Retina (tissue), 1 donor: ENCODE results near the gene CTCFL.
"Not testable (repeated sequence)": the region's sequence is repeated elsewhere in the genome, so short reads cannot be mapped to it uniquely, and the experiment has no call there.

Source experiments
- DNase-seq: peaks from one replicate; pipeline ENCODE4 v3.0.0-alpha.2; 2016

CTCFL gene

GRCh38 chr20:57479196-57479595 is 45.7 kb downstream of the CTCFL start:
- no peak for DNase-seq

GRCh38 chr20:57478176-57478575 is 46.8 kb downstream of the CTCFL start:
- DNase-seq: no peak

- DNase-seq: no peak
Measured at GRCh38 chr20:57476641-57477461, 48.1 kb downstream of the CTCFL start.

GRCh38 chr20:57476084-57476526 is 48.8 kb downstream of the CTCFL start:
- DNase-seq: no peak

DNA sequence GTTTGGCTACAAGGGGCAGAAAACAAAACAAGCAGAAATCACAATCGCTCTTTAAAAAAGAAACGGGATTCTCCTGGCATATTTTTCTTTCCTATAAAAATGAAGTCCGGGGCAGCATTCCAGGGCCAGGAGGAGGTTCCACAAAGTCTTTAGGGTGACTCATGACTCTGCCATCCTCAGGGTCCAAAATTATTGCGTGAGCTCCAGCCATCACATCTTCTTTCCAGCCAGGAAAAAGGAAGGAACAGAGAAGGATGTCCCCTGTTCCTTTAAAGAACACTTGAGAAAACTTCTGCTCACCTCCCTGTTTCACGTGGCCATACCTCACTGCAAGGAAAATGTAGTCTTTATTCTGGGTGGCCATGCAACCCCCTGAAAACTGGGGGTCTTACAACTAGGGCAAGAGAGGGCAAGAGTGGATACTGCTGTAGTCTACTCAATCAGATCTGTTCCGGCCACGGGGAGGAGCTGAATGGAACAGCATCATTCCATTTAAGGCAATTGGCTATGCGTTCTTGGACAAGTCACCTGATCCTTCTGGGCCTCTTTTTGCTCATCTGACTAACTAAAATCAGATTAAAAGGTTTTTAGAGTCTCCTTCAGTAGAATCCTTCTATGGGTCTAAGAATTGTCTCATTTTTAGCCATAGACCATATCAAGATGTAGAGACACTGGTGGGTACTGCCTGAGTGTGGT is 49.4 kb downstream of the CTCFL start:
- no peak for DNase-seq

DNA sequence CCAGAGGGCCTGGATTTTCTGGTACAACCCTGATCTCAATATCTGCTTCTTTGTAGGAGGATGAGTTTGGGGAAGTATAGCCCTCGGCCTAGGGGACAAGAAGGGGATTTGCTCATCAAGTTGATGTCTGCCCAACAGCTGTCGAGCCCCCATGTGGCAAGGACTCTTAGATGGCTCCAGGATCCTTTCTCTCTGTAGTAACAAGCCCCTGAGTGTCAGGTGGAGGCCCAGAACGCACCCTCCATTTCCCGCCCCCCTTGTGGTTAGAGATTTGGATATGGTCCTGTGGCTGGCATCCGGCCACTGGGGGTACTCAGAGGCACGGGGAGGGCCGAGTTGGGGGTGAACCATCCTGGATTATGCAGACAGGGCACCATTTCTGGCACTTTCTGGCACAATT is 50.1 kb downstream of the CTCFL start:
- DNase-seq: no peak

DNA sequence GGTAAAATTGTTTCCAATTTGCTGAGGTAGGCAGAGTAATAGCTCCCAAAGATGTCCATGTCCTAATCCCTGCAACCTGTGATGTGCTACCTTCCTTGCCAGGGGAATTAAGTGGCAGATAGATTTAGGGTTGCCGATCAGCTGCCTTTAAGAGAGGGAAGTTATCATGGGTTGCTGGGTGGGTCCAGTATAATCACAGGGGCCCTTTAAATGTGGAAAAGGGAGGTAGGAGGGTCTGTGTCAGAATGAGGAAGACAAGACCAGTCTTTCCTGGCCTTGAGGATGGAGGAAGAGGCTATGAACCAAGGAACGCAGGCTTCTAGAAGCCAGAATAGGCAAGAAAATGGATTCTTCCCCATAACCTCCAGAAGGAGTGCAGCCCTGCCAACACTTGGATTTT is 50.7 kb downstream of the CTCFL start:
- DNase-seq: no peak

DNA sequence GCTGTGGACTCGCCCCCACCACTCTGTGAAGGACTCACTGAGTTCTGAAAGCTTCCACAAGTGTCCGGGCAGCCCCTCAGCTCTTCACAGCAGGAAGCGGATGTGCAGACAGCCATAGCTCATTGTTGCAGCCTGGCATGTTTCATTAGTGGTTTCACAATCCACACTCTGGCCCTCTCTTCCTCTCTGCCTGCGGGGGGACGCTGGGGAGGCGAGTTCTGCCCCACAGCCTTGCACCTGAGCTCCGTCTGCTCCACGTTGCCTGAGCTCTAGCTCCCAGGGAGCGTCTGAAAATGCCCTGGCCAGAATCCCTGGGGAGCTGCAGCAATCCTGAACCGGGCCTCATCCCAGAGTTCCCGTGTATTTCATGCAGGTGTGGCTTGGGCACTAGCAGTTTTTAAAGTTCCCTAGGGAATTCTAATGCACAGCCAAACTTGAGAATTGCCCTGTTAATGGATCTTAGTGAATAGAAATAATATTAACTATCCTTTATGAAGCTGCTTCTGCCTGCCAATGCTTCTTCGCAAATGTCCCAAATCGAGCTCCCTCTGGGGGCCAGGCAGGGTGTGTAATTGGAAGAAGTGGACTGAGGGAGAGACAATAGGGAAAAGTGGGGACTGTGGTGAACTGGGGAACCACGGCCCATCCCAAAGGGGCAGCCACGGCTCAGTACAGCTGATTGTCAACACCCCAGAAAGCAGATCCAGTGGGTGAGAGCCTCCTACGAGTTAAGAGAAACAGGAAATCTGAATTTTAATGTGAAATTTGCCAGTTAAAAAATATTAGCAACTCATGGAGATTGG is 51.5 kb downstream of the CTCFL start:
- DNase-seq: peak; percentile 56

GRCh38 chr20:57472474-57472873 is 52.5 kb downstream of the CTCFL start:
- not testable (repeated sequence) for DNase-seq

GRCh38 chr20:57471496-57472372 is 53.2 kb downstream of the CTCFL start:
- no peak for DNase-seq

- DNase-seq: no peak
Measured at GRCh38 chr20:57470666-57471495, 54.1 kb downstream of the CTCFL start.

- DNase-seq: peak; percentile 48
Measured at GRCh38 chr20:57470212-57470522, 54.8 kb downstream of the CTCFL start.

- no peak for DNase-seq
Measured at GRCh38 chr20:57469418-57470211, 55.3 kb downstream of the CTCFL start.

DNA sequence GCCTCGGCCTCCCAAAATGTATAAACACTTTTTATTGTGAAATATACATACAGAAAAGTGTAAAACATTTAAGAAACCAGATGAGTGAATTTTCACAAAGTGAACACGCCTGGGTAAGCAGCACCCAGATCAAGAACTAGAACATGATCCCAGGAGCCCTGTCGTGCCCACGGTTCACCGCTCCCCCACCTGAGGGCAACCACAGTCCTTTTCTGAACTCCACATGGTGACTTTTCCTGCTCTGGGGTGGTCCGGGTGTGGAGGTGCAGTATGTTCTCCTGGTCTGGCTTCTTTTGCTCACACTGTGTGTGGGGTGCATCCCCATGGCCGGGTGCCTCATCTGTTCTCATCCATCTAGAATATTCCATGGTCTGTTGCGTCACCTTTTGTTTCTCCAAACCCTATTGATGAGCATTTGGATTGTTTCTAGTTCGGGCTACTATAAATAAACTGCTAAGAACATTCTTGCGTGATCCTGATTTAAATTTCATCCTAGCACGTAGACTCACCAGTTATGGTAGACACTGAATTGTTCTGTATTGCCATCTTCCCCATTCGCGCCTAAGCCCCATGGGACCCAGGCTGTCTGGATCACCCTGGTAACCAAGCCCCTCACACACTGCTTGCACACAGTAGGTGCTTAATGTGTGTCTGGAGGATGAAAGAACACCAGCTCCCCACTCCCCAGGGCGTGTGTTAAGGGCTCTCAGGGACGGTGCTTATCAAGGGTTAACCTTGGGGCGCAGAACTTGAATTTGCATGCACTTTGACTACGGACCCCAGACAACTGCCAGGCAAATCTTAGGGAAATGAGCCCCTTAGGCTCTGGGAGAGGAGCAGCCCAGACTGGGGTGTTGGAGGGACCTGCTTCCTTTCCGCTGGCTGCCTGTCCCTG is 56.2 kb downstream of the CTCFL start:
- no peak for DNase-seq

DNA sequence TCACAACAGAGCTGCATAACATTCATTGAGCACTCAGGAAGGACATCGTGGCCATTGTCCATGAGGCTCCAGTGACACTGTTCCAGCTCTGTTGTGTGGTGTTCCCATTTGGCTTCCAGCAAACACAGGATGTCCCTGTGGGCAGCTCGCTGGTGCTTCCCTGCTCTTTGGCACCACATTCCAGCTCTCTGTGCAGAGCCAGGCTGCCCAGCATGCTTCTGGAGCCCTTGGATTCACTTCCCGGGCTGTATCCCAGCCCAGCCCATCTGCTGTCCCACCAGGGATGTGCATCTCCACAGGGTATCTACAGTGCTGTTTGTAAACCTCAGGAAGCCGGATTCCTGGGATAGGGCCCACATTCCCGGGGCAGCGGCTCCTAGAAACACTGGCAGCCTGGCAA is 57.2 kb downstream of the CTCFL start:
- DNase-seq: no peak

DNA sequence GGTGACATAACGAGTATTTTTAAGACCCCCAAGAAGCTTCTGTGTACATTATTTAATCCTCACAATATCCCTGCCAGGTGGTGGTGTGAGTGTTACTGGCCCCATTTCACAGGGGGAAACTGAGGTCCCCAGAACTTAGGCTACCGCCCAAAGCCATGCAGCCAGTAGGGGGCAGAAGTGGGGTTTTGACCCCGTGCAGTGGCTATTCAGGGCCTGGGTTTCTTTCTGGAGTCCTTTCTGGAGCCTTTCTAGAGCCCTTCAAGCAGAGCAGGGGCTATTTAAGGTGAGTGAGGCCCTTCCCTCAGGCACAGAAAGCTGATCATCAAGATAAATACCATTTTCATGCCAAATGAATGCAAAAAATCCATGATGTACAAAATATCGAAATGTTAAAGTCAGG is 59.0 kb downstream of the CTCFL start:
- DNase-seq: no peak

DNA sequence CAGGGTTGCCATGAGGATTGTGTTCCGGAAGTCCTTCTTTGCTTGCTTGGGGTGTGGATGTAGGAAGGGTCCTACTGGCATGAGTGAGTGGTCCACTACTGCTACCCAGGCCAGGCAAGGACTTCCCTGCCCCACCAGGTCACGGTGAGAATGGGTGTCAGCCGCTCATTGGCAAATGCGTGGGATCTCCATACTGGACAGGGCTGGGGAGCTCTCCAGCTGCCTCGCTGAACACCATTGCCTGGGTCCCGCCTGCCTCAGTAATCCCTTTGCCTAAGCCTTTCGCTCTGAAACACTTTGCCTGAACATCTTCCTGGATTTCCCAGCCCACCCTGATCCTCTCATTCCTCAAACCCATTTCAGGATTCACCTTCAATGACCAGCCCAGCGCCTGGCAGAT is 59.5 kb downstream of the CTCFL start:
- no peak for DNase-seq

DNA sequence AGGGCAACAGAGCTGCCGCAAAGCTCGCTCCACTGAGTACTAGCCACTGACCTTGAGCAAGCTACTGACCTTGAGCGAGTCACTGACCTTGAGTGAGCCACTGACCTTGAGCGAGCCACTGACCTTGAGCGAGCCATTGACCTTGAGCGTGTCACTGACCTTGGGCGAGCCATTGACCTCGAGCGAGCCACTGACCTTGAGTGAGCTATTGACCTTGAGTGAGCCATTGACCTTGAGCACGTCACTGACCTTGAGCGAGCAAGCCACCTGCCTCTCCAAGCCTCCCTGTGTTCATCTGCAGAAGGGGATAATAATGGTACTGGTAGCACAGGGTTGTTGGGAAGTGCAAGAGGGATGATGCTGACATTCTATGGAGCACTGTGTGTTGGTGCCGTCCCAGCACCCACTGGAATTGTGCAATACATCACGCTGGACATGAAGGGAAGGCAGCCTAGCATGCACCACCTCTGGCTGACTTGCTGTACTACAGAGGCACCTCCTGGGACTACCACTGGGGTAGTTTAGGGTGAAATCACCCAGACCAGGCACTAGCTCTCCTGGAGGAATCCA is 60.2 kb downstream of the CTCFL start:
- DNase-seq: no peak

DNA sequence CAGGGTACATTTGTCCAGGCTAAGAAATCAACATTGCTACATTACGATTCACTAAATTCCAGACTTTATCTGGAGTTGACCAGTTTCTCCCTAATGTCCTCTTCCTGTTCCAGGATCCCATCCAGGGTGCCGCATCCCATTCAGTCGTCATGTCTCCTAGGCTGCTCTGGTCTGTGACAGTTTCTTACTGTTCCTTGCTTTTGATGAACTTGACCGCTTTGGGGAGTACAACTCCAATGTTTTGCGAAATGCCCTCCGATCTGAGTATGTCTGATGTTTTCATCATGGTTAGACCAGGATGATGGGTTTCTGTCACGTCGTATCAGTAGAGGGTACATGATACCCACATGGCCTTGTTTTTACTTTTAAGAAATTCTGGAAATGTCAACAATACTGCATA is 62.2 kb downstream of the CTCFL start:
- no peak for DNase-seq
